NCI-H1048 (cell line): Measurements from ENCODE around the gene RPS21.

Source experiments
- DNase-seq: peaks from one replicate; lab custom pipeline; 2025; lab: John Stamatoyannopoulos, UW

Gene RPS21

DNA sequence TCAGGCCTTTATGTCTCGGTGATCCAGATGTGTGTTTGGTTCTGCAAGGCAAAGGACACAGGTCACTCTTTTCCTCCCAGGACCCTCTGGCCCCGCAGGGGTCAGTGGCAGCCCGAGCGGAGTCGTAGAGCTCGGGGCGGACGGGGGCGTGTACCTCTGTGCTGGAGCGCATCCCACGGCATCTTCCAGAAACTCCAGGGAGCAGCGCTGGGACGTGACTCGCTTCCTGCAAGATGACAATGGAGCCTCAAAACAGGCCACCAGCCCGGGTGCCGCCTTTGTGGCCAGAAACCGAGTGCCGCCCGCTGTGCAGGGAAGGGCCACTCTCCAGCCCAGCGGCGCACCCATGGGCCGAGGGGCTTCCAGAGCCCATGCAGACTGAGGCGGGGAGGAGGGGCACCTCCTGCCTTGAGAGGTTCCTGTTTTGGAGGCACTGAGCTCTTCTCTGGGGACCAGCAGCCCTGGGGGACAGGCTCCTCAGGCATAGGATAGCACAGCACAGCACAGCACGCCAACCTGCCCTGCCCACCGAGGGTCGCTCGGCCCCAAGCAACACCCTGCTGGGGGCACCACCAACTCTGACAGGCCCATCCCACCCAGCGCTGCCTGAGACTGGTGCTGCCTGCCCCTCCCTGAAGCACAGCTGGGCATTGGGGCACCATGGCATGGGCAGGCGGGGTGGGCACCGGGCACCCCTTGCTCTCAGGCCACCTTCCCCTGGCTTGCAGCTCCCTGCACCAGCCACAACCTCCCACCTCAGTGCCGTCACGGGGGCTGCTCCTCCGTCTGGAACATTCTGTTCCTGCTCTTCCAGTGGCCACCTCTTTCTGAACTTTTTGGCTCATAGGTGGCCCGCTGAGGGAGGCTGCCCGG lies 9.7 kb downstream of the RPS21 start:
- no peak for DNase-seq

GRCh38 chr20:62398120-62398821 lies 11.4 kb downstream of the RPS21 start:
- DNase-seq = no peak

- no peak for DNase-seq
Observed at GRCh38 chr20:62400021-62400420, 13.1 kb downstream of the RPS21 start.

GRCh38 chr20:62400541-62400940 lies 13.6 kb downstream of the RPS21 start:
- no peak for DNase-seq

GRCh38 chr20:62401331-62401779 lies 14.5 kb downstream of the RPS21 start:
- DNase-seq = no peak

GRCh38 chr20:62402456-62403150 lies 15.7 kb downstream of the RPS21 start:
- no peak for DNase-seq

- DNase-seq = no peak
Observed at GRCh38 chr20:62403331-62403730, 16.4 kb downstream of the RPS21 start.

DNA sequence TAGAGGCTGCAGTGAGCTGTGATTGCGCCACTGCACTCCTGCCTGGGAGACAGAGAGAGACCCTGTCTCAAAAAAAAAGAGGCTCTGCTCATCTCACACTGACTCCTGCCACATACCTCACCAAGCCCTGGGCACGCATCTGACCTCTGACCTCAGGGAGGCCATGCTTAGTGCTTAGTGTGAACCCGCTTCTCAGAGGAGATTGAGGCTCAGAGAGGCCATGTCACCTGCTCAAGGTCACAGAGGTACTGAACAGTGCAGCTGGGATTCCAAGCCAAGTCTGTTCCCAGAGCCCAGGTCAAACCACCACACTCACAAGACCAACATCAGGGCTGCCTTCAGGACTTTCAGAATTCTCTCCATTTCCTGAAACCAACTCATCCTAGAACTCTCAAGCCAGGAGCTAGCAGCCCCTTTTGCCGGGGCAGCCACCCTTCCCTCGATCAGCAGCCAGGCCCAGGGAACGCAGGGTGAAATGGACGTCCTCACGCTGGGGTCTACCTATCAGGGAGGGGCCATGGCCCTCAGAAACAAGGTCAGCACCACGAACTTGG lies 17.3 kb downstream of the RPS21 start:
- DNase-seq = no peak

- no peak for DNase-seq
Observed at GRCh38 chr20:62404761-62405107, 17.8 kb downstream of the RPS21 start.

DNA sequence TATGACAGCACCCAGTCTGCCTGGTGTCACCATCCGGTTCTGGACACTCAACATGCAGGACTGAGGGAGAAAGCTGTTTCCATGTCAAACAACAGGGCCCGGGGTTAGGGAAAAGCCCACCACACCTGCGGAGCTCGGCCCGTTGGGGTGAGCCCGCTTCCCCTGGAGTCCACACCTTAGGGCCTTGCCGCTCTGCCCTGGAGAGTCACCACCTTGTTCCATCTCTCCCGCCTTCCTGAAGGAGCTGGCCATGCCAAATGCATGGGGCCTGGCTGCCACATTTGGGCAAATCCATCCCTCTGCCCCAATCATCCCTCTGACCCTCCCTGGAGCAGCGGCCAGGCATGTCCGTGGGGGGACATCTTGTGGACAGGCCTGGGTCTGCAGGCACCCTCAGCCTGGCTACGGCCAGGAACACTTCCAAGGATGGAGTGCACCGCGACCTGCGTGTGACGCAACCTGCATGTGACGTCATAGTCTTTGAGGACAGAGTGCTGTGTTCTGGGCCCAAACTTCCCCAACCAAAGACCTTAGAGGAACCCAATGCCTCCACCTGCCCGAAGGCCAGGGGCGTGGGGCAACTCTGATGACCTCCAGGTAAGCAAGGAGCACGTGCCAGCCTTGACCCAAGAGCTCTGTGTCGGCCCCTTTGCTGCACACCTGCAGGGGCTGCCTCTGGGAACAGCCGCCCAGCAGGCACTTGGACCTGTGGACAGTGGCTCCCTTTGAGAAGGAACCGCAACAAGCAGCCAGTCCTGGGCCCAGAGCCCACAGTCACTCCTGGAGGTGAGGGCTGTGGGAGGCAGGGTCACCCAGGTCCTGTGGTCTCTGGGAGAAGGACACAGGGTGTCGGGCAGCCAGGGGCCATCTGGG lies 18.4 kb downstream of the RPS21 start:
- no peak for DNase-seq

DNA sequence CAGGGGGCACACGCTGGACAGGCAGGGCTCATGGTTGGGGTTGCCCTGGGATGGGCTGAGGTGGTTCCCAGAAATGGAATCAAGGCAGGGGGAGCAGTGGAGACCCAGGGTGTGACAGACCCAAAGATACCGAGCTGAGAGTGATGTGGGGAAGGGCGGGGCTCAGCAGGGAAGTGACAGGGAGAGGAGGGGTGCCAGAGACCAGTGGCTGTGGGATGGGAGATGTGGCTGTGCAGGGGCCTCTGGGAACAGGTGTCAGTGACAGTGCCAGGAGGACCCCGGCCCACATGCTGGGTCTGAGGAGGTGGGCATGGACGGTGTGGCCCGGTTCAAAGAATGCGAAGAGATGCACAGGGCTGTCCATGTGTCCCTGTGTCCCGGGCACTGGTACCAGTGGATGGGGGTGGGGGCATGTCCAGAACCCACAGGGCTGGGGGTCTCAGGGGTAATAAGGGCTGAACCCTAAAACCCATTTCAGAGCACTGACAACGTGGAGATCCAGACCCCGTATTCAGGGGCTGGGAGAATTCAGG lies 19.1 kb downstream of the RPS21 start:
- no peak for DNase-seq

GRCh38 chr20:62406635-62407176 lies 19.8 kb downstream of the RPS21 start:
- DNase-seq = no peak

DNA sequence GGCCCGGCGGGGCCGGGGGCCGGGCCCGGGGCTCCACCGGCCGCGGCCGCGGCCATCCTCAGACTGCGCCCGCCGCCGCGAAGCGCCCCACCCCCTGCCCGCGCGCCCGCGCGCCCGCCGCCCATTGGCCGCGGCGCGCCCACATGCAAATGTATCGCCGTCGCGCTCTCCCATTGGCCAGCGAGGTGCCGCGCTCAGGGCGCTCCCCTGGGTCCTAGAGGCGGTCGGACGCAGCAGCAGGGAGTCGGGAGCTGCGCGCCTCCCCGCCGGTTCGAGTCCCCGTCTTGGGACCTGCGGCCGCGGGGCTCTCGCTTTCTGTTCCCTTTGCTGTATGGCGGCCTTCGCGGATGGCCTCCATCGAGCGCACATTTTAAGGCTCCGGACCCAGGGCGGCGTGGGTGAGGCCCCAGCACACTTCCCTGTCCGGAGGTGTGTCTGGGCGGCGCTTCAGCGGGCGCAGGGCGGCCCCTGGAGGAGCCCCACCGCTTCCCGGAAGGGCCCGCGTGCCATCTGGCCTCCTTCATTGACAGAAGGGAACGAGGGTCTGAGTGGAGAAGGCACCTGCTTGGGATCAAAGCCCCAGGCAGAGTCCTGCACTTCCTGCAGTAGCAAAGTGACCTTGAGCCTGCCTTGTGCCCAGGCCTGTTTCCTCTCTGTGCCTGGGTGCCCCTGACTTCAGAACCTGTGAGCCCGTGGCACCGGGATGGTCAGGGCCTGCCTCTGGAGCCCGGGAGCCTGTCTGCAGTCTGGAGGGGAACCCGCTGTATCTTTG lies 20.5 kb downstream of the RPS21 start, which contains the start of gene CABLES2:
Gene CABLES2, minus strand, starts transcription at position 65 of the 772 bp plus-strand sequence. Its CDS starts 9 bp downstream, at position 56.
- DNase-seq = peak; percentile 82

DNA sequence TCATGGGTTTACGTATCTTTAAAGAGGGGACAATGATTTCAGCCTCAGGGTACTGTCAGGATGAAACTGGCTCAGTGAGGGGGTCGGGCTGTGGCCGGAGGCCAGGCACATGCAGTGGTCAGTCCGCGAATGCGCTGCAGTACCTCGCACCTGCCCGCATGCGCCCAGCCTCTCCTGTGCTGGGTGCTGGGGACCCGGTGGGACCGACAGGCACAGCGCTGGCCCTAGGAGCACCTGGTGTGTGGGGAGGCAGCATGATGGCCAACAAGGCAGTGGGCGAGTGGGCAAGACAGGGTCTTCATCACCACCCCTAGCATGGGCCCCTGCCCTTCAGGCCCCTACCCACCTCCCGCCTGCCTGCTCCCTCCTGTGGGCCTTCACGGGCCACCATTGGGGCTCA lies 21.2 kb downstream of the RPS21 start:
- no peak for DNase-seq

GRCh38 chr20:62408640-62409039 lies 21.7 kb downstream of the RPS21 start:
- no peak for DNase-seq

- no peak for DNase-seq
Observed at GRCh38 chr20:62409086-62409853, 22.4 kb downstream of the RPS21 start.

GRCh38 chr20:62409931-62410745 lies 23.2 kb downstream of the RPS21 start:
- DNase-seq = no peak

DNA sequence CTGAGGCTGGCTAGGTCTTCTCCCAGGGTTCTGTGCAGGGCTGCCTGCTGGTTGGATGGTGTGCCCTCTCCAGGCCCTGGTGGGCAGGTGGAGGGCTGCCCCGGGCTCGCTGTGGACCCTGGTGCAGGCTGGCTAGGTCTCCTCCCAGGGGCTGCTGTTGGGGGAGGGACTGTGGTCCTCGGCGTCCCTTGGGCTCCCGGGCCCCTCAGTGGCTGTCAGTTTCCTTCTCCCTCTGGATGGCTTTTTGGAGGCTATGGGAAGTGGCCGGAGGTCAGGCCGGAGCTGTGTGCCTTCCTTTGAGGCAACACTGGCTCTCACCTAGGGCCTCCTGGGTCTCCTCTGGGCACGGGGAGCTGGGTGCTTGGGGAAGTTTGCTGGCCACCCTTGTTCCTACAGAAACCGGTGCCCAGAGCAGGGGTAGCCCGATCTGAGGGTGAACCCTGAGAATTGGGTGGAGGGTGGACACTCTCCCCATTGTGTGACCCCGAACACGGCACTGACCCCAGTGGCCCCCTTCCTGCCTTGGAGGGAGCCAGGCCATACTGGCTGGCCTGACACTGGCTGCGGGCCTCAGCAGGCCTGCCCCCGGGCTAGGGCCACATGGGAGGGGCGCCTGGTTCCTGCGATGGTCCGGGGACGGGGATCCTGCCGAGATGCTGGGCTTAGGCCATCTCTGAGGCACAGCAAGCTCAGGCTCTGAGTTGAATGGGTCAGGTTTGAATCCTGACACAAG lies 24.0 kb downstream of the RPS21 start:
- DNase-seq = no peak
